Fibroblast of skin of right quadriceps (primary cell): Measurements from ENCODE around the gene SOX8.

Source experiments
- DNase-seq: peaks from one replicate; pipeline ENCODE4 v3.0.0-alpha.2; 2013

SOX8 gene

GRCh38 chr16:989354-989814 lies 7.8 kb downstream of the SOX8 start:
- DNase-seq, result no peak

- DNase-seq, result no peak
These were observed 9.1 kb downstream of the SOX8 start for GRCh38 chr16:990516-991291.

GRCh38 chr16:991345-991744 lies 9.8 kb downstream of the SOX8 start:
- no peak for DNase-seq

- DNase-seq, result no peak
These were observed 10.2 kb downstream of the SOX8 start for GRCh38 chr16:991773-992172.

GRCh38 chr16:993731-994130 lies 12.2 kb downstream of the SOX8 start:
- no peak for DNase-seq

GRCh38 chr16:995087-995486 lies 13.5 kb downstream of the SOX8 start:
- DNase-seq, result peak; percentile 37

GRCh38 chr16:995783-996182 lies 14.2 kb downstream of the SOX8 start:
- no peak for DNase-seq

- no peak for DNase-seq
These were observed 15.1 kb downstream of the SOX8 start for GRCh38 chr16:996681-997080.

- DNase-seq, result peak; percentile 17
These were observed 16.0 kb downstream of the SOX8 start for GRCh38 chr16:997440-998051.

GRCh38 chr16:998211-998610 lies 16.6 kb downstream of the SOX8 start:
- DNase-seq, result no peak

- DNase-seq, result no peak
These were observed 17.0 kb downstream of the SOX8 start for GRCh38 chr16:998615-999014.

GRCh38 chr16:999677-1000076 lies 18.1 kb downstream of the SOX8 start:
- no peak for DNase-seq

GRCh38 chr16:1000608-1001007 lies 19.0 kb downstream of the SOX8 start:
- DNase-seq, result no peak

GRCh38 chr16:1001096-1001495 lies 19.5 kb downstream of the SOX8 start:
- no peak for DNase-seq

- peak; percentile 60 for DNase-seq
These were observed 21.0 kb downstream of the SOX8 start for GRCh38 chr16:1002399-1003166.

GRCh38 chr16:1003391-1004347 lies 22.1 kb downstream of the SOX8 start:
- no peak for DNase-seq

GRCh38 chr16:1005286-1005685 lies 23.7 kb downstream of the SOX8 start:
- no peak for DNase-seq

GRCh38 chr16:1006781-1007180 lies 25.2 kb downstream of the SOX8 start:
- no peak for DNase-seq

GRCh38 chr16:1007284-1007850 lies 25.8 kb downstream of the SOX8 start:
- no peak for DNase-seq

GRCh38 chr16:1008085-1008484 lies 26.5 kb downstream of the SOX8 start:
- no peak for DNase-seq

GRCh38 chr16:1009358-1010150 lies 28.0 kb downstream of the SOX8 start:
- no peak for DNase-seq
